K562 (cell line): ENCODE results near the gene MICU1. TPM values are rescaled to one million over a fixed set of nuclear protein-coding genes. Genes with fewer than 3 reads are reported as not detected.

Experiments
- ATAC-seq: fragments of 200-7000 bp; cut with Tn5 transposase; 3 replicates; pipeline ENCODE4 v1.9.1; 2020; ENCODE audit warnings: moderate library complexity
- BruUV-seq: library from RNA; stranded (reverse); fragments of 400-500 nt; replicated peaks from 2 replicates; lab custom pipeline; 2021; lab: Mats Ljungman, UMichigan
- CTCF ChIA-PET: fragments of 300-600 bp; formaldehyde crosslinking; extraction: SDS; loops from one replicate; lab custom pipeline; 2021; ENCODE audit warnings: low intra/inter-chr PET ratio; lab: Yijun Ruan, JAX
- POLR2A ChIA-PET: fragments of 300-600, 350-650 bp; sonication (Branson Sonifier 250); formaldehyde crosslinking; extraction: SDS; loops from one replicate; lab custom pipeline; 2021; ENCODE audit warnings: antibody characterized with exemption, inconsistent platforms; lab: Yijun Ruan, JAX
- DNase-seq, 4 experiments: peaks; one replicate each; pipeline versions ENCODE4 v3.0.0 to v3.0.0-alpha.2; 2011 to 2018; ENCODE audit warnings: low spot score in 3 of 4, mixed read lengths in 3 of 4; ENCODE audit errors: extremely low read depth in 1 of 4
- FAIRE-seq: peaks from 2 replicates; lab custom pipeline; 2011; peaks lifted over from hg19 to GRCh38; lab: Jason Lieb, UNC
- H2AFZ ChIP-seq: 2 replicates; pipeline ENCODE4 v1.6.0; 2011; ENCODE audit warnings: low read depth, low read length, control low read depth, inconsistent platforms
- H3K27ac ChIP-seq: fragments of 200-600 bp; 3 replicates; pipeline ENCODE4 v1.8.0; 2011; ENCODE audit warnings: low read depth, mild to moderate bottlenecking, control low read depth, inconsistent platforms, low read length, moderate library complexity, mixed read lengths; ENCODE audit errors: extremely low read depth
- H3K27me3 ChIP-seq, 2 experiments: fragments of 300-600 bp in 1 of 2; 2 replicates in 1 of 2; 3 replicates in 1 of 2; pipeline versions ENCODE4 v1.6.0 to v1.8.0; 2011; ENCODE audit warnings: inconsistent platforms in 2 of 2, low read length in 2 of 2, mild to moderate bottlenecking in 1 of 2, mixed read lengths in 1 of 2, moderate library complexity in 1 of 2; ENCODE audit not compliant: control insufficient read depth in 2 of 2, insufficient read depth in 2 of 2
- H3K36me3 ChIP-seq: fragments of 300-600 bp; 3 replicates; pipeline ENCODE4 v1.8.0; 2011; ENCODE audit warnings: mild to moderate bottlenecking, low read length, inconsistent platforms; ENCODE audit not compliant: control insufficient read depth, insufficient read depth
- H3K4me1 ChIP-seq, 2 experiments: fragments of 200-600 bp in 1 of 2; replicated peaks in 1 of 2; 2 replicates in 1 of 2; 3 replicates in 1 of 2; pipeline versions ENCODE4 v1.5.1 to v1.8.0; 2011; ENCODE audit warnings: inconsistent platforms in 2 of 2, low read length in 2 of 2, mild to moderate bottlenecking in 1 of 2, mixed read lengths in 1 of 2, moderate library complexity in 1 of 2; ENCODE audit not compliant: control insufficient read depth in 2 of 2, insufficient read depth in 2 of 2
- H3K4me2 ChIP-seq: 2 replicates; pipeline ENCODE4 v1.6.1; 2011; ENCODE audit warnings: low read length, control low read depth, inconsistent platforms, mixed read lengths; ENCODE audit not compliant: insufficient read depth
- H3K4me3 ChIP-seq: fragments of 200-600 bp; sonication (generic), shearing (Covaris generic); 2 replicates; pipeline ENCODE4 v1.5.1; 2016; ENCODE audit warnings: control low read depth, inconsistent platforms
- H3K79me2 ChIP-seq: fragments of 200-600 bp; 3 replicates; pipeline ENCODE4 v1.8.0; 2011; ENCODE audit warnings: low read length, inconsistent platforms; ENCODE audit not compliant: control insufficient read depth, insufficient read depth
- H3K9ac ChIP-seq, 2 experiments: 2 replicates each; pipeline versions ENCODE4 v1.6.0 to v1.6.1; 2011; ENCODE audit warnings: low read depth in 2 of 2, low read length in 2 of 2, control low read depth in 1 of 2, inconsistent platforms in 1 of 2, mild to moderate bottlenecking in 1 of 2, mixed read lengths in 1 of 2; ENCODE audit not compliant: insufficient read depth in 1 of 2
- H3K9me1 ChIP-seq: one replicate; pipeline ENCODE4 v1.6.0; 2011; ENCODE audit warnings: inconsistent platforms, mild to moderate bottlenecking, low read length, moderate library complexity; ENCODE audit not compliant: control insufficient read depth, insufficient read depth
- H3K9me3 ChIP-seq: replicated peaks from 2 replicates; pipeline ENCODE4 v1.5.1; 2011; ENCODE audit warnings: low read depth, low read length, inconsistent platforms; ENCODE audit not compliant: control insufficient read depth, insufficient read depth
- H4K20me1 ChIP-seq: replicated peaks from 2 replicates; pipeline ENCODE4 v1.6.1; 2011; ENCODE audit warnings: low read length, inconsistent platforms, mixed read lengths; ENCODE audit not compliant: control insufficient read depth, insufficient read depth
- CREBBP ChIP-seq: IDR thresholded peaks from one replicate; pipeline ENCODE4 v1.6.1; 2012; ENCODE audit warnings: low read depth, mild to moderate bottlenecking, control low read depth, inconsistent platforms, low read length
- ESRRA ChIP-seq: fragments of 450-650 bp; IDR thresholded peaks from 2 replicates; pipeline ENCODE4 v1.6.1; 2014; ENCODE audit warnings: low read depth, mild to moderate bottlenecking, moderate library complexity, borderline replicate concordance
- FIP1L1 ChIP-seq: fragments of 200-400 bp; formaldehyde crosslinking; IDR thresholded peaks from 2 replicates; pipeline ENCODE4 v1.6.1; 2018; ENCODE audit warnings: mild to moderate bottlenecking, low read depth, low read length; ENCODE audit not compliant: poor library complexity, severe bottlenecking
- KAT2B ChIP-seq: IDR thresholded peaks from one replicate; pipeline ENCODE4 v1.6.1; 2012; ENCODE audit warnings: low read depth, mild to moderate bottlenecking, control low read depth, inconsistent platforms, low read length, moderate library complexity
- KLF10 ChIP-seq: fragments of 250-450 bp; sonication (Bioruptor Pico); IDR thresholded peaks from 2 replicates; pipeline ENCODE4 v1.6.1; 2021; ENCODE audit warnings: matching md5 sums
- PHB2 ChIP-seq: fragments of 450-650 bp; IDR thresholded peaks from 2 replicates; pipeline ENCODE4 v1.6.1; 2017; ENCODE audit warnings: low read depth
- TEAD4 ChIP-seq, 2 experiments: sonication (generic) in 1 of 2; formaldehyde crosslinking in 1 of 2; IDR thresholded peaks; 2 replicates each; pipeline versions ENCODE4 v1.6.1 to v1.8.0; 2012 to 2022; ENCODE audit warnings: borderline replicate concordance in 1 of 2, inconsistent platforms in 1 of 2, low read length in 1 of 2, mild to moderate bottlenecking in 1 of 2, missing genetic modification reagents in 1 of 2
- YBX1 ChIP-seq: fragments of 450-650 bp; IDR thresholded peaks from 2 replicates; pipeline ENCODE4 v1.7.1; 2016; ENCODE audit warnings: mild to moderate bottlenecking
- ZC3H11A ChIP-seq: IDR thresholded peaks from 2 replicates; pipeline ENCODE4 v1.6.1; 2012; ENCODE audit warnings: low read depth, low read length, improper control_type of control experiment
- ZNF134 ChIP-seq: fragments of 250-450 bp; sonication (Bioruptor Pico); conservative IDR thresholded peaks from 2 replicates; pipeline ENCODE4 v1.4.0; 2020
- ZNF184 ChIP-seq: sonication (generic); formaldehyde crosslinking; IDR thresholded peaks from 2 replicates; pipeline ENCODE4 v1.5.0; 2020; ENCODE audit warnings: missing genetic modification reagents
- ZNF197 ChIP-seq: fragments of 200-800 bp; sonication (Bioruptor generic); IDR thresholded peaks from 2 replicates; pipeline ENCODE4 v1.6.1; 2016; ENCODE audit warnings: low read depth, missing genetic modification characterization, missing compliant biosample characterization
- WGBS: fragments of 100-300 bp; shearing (Covaris generic); methylation state at CpG from one replicate; pipeline ENCODE4 v1.1.6; 2016; ENCODE audit warnings: low coverage, mixed read lengths; ENCODE audit not compliant: insufficient coverage; ENCODE audit errors: missing lambda C conversion rate; 5-methylcytosine and 5-hydroxymethylcytosine counted together
- in situ Hi-C: fragments of 300-500 bp; cut with MboI; formaldehyde crosslinking; loops from 4 replicates; pipeline ENCODE4 v1.15.0; 2018; ENCODE audit warnings: inconsistent platforms, mixed read lengths
- intact Hi-C: fragments of 100-400 bp; cut with micrococcal nuclease; formaldehyde crosslinking; loops from 2 replicates; pipeline ENCODE4 v1.14.2; 2022
- polyA plus RNA-seq, 8 experiments: library from polyadenylated mRNA; depleted of rRNA in 4 of 8; stranded (reverse) in 5 of 8; unstranded in 3 of 8; fragments of >200 nt; fragmentation: Nextera tagmentation in 2 of 8; fragmentation: Illumina TruSeq in 1 of 8; extraction: Ambion mirVana in 2 of 8; extraction: Trizol in 1 of 8; gene quantifications; 2 replicates each; pipeline versions ENCODE4 v1.2.1 to v1.2.3, GENCODE V29; 2011 to 2014; ENCODE audit warnings: inconsistent platforms in 1 of 8, missing spikeins in 1 of 8
- total RNA-seq, 7 experiments: library from RNA; depleted of rRNA in 6 of 7; stranded (reverse); fragments of >200 nt in 6 of 7; fragmentation: Illumina TruSeq in 2 of 7; extraction: Trizol in 2 of 7; gene quantifications; 2 replicates each; pipeline versions ENCODE4 v1.2.1 to v1.2.3, GENCODE V29; 2011 to 2021; ENCODE audit warnings: low replicate concordance in 1 of 7
- TF ChIP-seq, protein P1 (sequence below): sonication (generic); formaldehyde crosslinking; IDR thresholded peaks from 2 replicates; pipeline ENCODE4 v1.8.1; 2023; ENCODE audit warnings: mild to moderate bottlenecking, missing genetic modification reagents

Gene MICU1
- total and polyA plus RNA-seq, 9 of the 15 experiments (the other 6 are each of a cell fraction or from before 2014, with no cell fraction given), result 29.3 to 76.8 (median 48.4) TPM

DNA sequence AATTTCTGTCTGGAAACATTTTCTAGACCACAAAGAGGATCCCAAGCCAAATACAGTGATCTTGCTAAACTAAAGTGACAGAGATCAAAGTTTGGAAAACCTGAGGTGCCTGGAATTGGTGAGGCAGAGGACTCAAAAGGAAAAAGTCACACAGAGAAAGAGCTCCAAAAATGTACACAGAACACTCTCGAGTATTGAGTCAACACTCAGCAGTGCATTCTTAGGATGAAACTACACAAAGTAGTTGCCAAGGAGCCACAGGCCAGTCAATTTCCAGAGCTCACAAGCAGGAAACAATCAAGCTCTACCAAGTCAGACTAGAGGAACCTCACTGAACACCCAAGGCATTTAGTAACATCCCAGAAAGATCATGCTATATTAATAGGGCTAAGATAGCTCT lies 61.3 kb downstream of the MICU1 start:
- Histone ChIP-seq H3K9me3 (no peaks in the 10 kb centered on the region), H3K27me3 (no peaks in the 10 kb centered on the region), H3K27ac (no peak overlapping the region), H3K4me3 (no peak overlapping the region), H3K79me2 (no peaks in the 10 kb centered on the region), H3K9ac (no peak overlapping the region), H3K4me1 (no peaks in the 10 kb centered on the region), H3K9me1 (no peaks in the 10 kb centered on the region), H3K36me3 (peaks cover 42% of the 10 kb centered on the region; the same call in 2 of the 3 replicates), H4K20me1 (peaks cover 8% of the 10 kb centered on the region; the same call in 1 of the 2 replicates), H2AFZ (no peak overlapping the region), H3K4me2 (no peak overlapping the region)
- no TSS peak for BruUV-seq
- ChIA-PET CTCF (no interaction called here), POLR2A (interaction anchor here (0.6 to 1.1 kb wide), 2 partner anchors 10 to 26 kb away, joined by 3 read pairs; no protein-coding TSS in a partner anchor)
- ATAC-seq (no peak), DNase-seq (no peak), FAIRE-seq (peak; percentile 11)
- WGBS, result 55% methylated on average over 1 of the region's 1 CpG
- intact Hi-C loops, result loop anchor here (5.0 to 10.0 kb wide), 2 partner anchors 187 to 270 kb away; no protein-coding TSS in a partner anchor
- in situ Hi-C loops, result no loop called here
- TF ChIP-seq KAT2B (no peak), ZNF197 (no peak), CREBBP (no peak)

DNA sequence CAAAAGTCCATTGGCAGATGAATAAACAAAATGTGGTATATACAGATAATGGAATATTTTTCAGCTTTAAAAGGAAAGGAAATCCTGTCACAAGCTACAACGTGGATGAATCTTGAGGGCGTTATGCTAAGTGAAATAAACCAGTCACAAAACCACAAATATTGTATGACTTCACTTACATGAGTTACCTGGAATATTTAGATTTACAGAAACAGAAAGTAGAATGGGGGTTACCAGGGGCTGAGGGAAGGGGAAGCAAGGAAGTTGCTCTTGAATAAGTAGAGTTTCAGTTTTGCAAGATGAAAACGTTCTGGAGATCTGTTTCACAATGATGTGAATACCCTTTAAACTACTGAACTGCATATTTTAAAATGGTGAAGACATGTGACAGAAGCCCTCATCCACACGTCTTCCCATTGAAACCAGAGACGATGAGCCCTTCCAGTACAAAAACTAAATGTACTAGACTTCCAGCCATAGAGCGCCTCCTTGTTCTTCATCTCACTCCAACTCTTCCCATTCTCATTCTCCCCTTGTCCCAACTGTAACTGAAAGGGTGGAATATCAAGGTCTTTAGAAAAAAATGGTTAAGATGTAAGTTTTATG lies 62.4 kb downstream of the MICU1 start:
- ATAC-seq, result no peak
- Histone ChIP-seq H3K27me3 (no peaks in the 10 kb centered on the region), H3K9ac (no peak overlapping the region), H3K9me1 (no peaks in the 10 kb centered on the region), H3K4me2 (no peak overlapping the region), H3K4me1 (no peaks in the 10 kb centered on the region), H3K4me3 (no peak overlapping the region), H3K79me2 (no peaks in the 10 kb centered on the region), H3K9me3 (no peaks in the 10 kb centered on the region), H3K27ac (no peak overlapping the region), H4K20me1 (peaks cover 7% of the 10 kb centered on the region; the same call in 1 of the 2 replicates), H3K36me3 (peaks cover 42% of the 10 kb centered on the region; the same call in 2 of the 3 replicates), H2AFZ (no peak overlapping the region)
- 57% methylated on average over 6 of the region's 6 CpGs for WGBS
- intact Hi-C loops (loop anchor here (5.0 to 10.0 kb wide), 2 partner anchors 186 to 271 kb away; no protein-coding TSS in a partner anchor), in situ Hi-C loops (no loop called here)
- ChIA-PET POLR2A (interaction anchor here (0.5 to 1.0 kb wide), 2 partner anchors 13 to 117 kb away, joined by 3 to 4 read pairs; no protein-coding TSS in a partner anchor), CTCF (no interaction called here)
- no peak for FAIRE-seq
- no TSS peak for BruUV-seq
- no peak for DNase-seq
- TF ChIP-seq ESRRA, result no peak
- TF ChIP-seq PHB2, result no peak
- no peak for TF ChIP-seq ZNF184 (CRISPR knock-in tag)
- no peak for TF ChIP-seq ZC3H11A
- TF ChIP-seq, protein P1, sequence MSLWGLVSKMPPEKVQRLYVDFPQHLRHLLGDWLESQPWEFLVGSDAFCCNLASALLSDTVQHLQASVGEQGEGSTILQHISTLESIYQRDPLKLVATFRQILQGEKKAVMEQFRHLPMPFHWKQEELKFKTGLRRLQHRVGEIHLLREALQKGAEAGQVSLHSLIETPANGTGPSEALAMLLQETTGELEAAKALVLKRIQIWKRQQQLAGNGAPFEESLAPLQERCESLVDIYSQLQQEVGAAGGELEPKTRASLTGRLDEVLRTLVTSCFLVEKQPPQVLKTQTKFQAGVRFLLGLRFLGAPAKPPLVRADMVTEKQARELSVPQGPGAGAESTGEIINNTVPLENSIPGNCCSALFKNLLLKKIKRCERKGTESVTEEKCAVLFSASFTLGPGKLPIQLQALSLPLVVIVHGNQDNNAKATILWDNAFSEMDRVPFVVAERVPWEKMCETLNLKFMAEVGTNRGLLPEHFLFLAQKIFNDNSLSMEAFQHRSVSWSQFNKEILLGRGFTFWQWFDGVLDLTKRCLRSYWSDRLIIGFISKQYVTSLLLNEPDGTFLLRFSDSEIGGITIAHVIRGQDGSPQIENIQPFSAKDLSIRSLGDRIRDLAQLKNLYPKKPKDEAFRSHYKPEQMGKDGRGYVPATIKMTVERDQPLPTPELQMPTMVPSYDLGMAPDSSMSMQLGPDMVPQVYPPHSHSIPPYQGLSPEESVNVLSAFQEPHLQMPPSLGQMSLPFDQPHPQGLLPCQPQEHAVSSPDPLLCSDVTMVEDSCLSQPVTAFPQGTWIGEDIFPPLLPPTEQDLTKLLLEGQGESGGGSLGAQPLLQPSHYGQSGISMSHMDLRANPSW (CRISPR knock-in tag), result no peak
- TF ChIP-seq KLF10 (CRISPR knock-in tag), result no peak
- no peak for TF ChIP-seq YBX1
- no peak for TF ChIP-seq ZNF134 (CRISPR knock-in tag)
- TF ChIP-seq FIP1L1, result no peak
- TF ChIP-seq TEAD4 (IDR thresholded peaks at IDR 0.05; ENCODE audit: low read length), result no peak
- no peak for TF ChIP-seq TEAD4 (CRISPR knock-in tag; IDR thresholded peaks at IDR 0.05; ENCODE audit: borderline replicate concordance)
